Uterus (tissue), 2 donors: ENCODE results near the gene LIPN.

Experiments
- CTCF ChIP-seq, 4 experiments: fragments of 200-600 bp in 2 of 4; fragments of 450-650 bp in 2 of 4; sonication (generic) in 2 of 4; IDR thresholded peaks; one replicate each; pipeline ENCODE4 v1.5.1; 2016 to 2019; ENCODE audit warnings: antibody characterized with exemption in 4 of 4, mild to moderate bottlenecking in 2 of 4, moderate library complexity in 1 of 4
- POLR2A ChIP-seq, 2 donors: fragments of 450-650 bp; IDR thresholded peaks; one replicate each; pipeline ENCODE4 v1.6.1; 2016; ENCODE audit warnings: antibody characterized with exemption in 2 of 2, mild to moderate bottlenecking in 1 of 2, moderate library complexity in 1 of 2

GRCh38 chr10:88783724-88784123, 23.9 kb downstream of the LIPN start:
- TF ChIP-seq CTCF (IDR thresholded peaks at IDR 0.05) = no peak
- no peak for TF ChIP-seq POLR2A (IDR thresholded peaks at IDR 0.05)
